ENCODE measurements around the gene UBN1. TPM values are rescaled to one million over a fixed set of nuclear protein-coding genes. Genes with fewer than 3 reads are reported as not detected.

The UBN1 gene
- total and polyA plus RNA-seq, 2 of the 13 experiments (the other 11 are each of a cell fraction or from before 2014, with no cell fraction given) = 10.6 to 23.5 TPM

- Histone ChIP-seq H3K4me3 (replicated peaks in 1 of 3; ENCODE audit: insufficient read depth in 1 of 3, low read depth in 2 of 3, low read length in 3 of 3) (no peak overlapping the region), H3K27me3 (ENCODE audit: control insufficient read depth in 1 of 2, insufficient read depth in 2 of 2, low read length in 2 of 2) (no peaks in the 10 kb centered on the region), H3K27ac (ENCODE audit: extremely low read length, insufficient read depth, low read length) (no peak overlapping the region), H3K9me3 (ENCODE audit: low read length) (no peaks in the 10 kb centered on the region), H3K36me3 (replicated peaks in 1 of 2; ENCODE audit: control insufficient read depth in 1 of 2, insufficient read depth in 2 of 2, low read length in 2 of 2) (no peaks in the 10 kb centered on the region; a peak in 1 of 5 replicates), H3K79me2 (ENCODE audit: insufficient read depth, low read length) (no peaks in the 10 kb centered on the region), H2AFZ (ENCODE audit: low read length) (no peak overlapping the region), H3K4me2 (ENCODE audit: low read depth, low read length) (no peak overlapping the region), H3K4me1 (ENCODE audit: insufficient read depth, low read length) (no peaks in the 10 kb centered on the region), H3K9ac (ENCODE audit: insufficient read depth, low read depth, low read length) (no peak overlapping the region), H4K20me1 (ENCODE audit: insufficient read depth, low read length) (no peaks in the 10 kb centered on the region)
- ChIA-PET POLR2A (no interaction called here), CTCF (ENCODE audit: low intra/inter-chr PET ratio, low total read pairs) (no interaction called here)
- TF ChIP-seq GTF3A (CRISPR knock-in tag; conservative IDR thresholded peaks at IDR 0.05) (no peak), U2AF1 (optimal IDR thresholded peaks at IDR 0.05; ENCODE audit: low read depth, low read length) (no peak), ZNF710 (CRISPR knock-in tag; IDR thresholded peaks at IDR 0.05; ENCODE audit: borderline replicate concordance) (no peak), HOXA9 (CRISPR knock-in tag; IDR thresholded peaks at IDR 0.05; ENCODE audit: borderline replicate concordance) (no peak), ZNF766 (CRISPR knock-in tag; IDR thresholded peaks at IDR 0.05; ENCODE audit: borderline replicate concordance) (no peak), ZNF30 (CRISPR knock-in tag; IDR thresholded peaks at IDR 0.05) (no peak), ZNF468 (CRISPR knock-in tag; IDR thresholded peaks at IDR 0.05) (no peak), PRDM4 (CRISPR knock-in tag; IDR thresholded peaks at IDR 0.05; ENCODE audit: borderline replicate concordance) (no peak)
- WGBS (ENCODE audit: low lambda C conversion rate) = 92% methylated on average over 6 of the region's 7 CpGs
- in situ Hi-C loops (cut with HindIII; ENCODE audit: extremely low pct_ligation_motif_present, low pct_unique_long_range_greater_than_20kb) (no loop called here), intact Hi-C loops (cut with micrococcal nuclease; ENCODE audit: unreplicated experiment) (no loop called here)
- FAIRE-seq = no peak
- DNase-seq (ENCODE audit: low spot score) = no peak
- BruUV-seq (replicated peaks) = no TSS peak
- ATAC-seq = no peak
These were observed 50.0 kb downstream of the UBN1 start for GRCh38 chr16:4897328-4897727.

Data from HepG2 (cell line).